Activated naive CD4-positive, alpha-beta T cell treated with Interleukin-2 at 50 U/mL for 16 hours (primary cell): ENCODE measurements around the gene ANKRD66.
"Not testable (repeated sequence)": the region's sequence is repeated elsewhere in the genome, so short reads cannot be mapped to it uniquely, and the experiment has no call there.

Experiments
- DNase-seq: peaks from one replicate; pipeline ENCODE4 v3.0.0-alpha.2; 2020

ANKRD66 gene

GRCh38 chr6:46756469-46757213, 9.9 kb downstream of the ANKRD66 start:
- DNase-seq, result no peak

- DNase-seq, result no peak
Observed at GRCh38 chr6:46757214-46757596, 10.5 kb downstream of the ANKRD66 start.

GRCh38 chr6:46758960-46759753, 12.4 kb downstream of the ANKRD66 start:
- no peak for DNase-seq

GRCh38 chr6:46760925-46761324, 14.2 kb downstream of the ANKRD66 start:
- no peak for DNase-seq

GRCh38 chr6:46763466-46763865, 16.7 kb downstream of the ANKRD66 start:
- DNase-seq, result no peak

GRCh38 chr6:46764280-46764679, 17.5 kb downstream of the ANKRD66 start:
- DNase-seq, result not testable (repeated sequence)

- no peak for DNase-seq
Observed at GRCh38 chr6:46764961-46765360, 18.2 kb downstream of the ANKRD66 start.

GRCh38 chr6:46772016-46772415, 25.3 kb downstream of the ANKRD66 start:
- no peak for DNase-seq

- DNase-seq, result no peak
Observed at GRCh38 chr6:46772762-46773161, 26.0 kb downstream of the ANKRD66 start.

- no peak for DNase-seq
Observed at GRCh38 chr6:46773201-46773855, 26.6 kb downstream of the ANKRD66 start.

- DNase-seq, result not testable (repeated sequence)
Observed at GRCh38 chr6:46774736-46775135, 28.0 kb downstream of the ANKRD66 start.

GRCh38 chr6:46776070-46776712, 29.5 kb downstream of the ANKRD66 start:
- no peak for DNase-seq

- DNase-seq, result no peak
Observed at GRCh38 chr6:46777476-46778346, 31.0 kb downstream of the ANKRD66 start.

GRCh38 chr6:46781478-46782378, 35.0 kb downstream of the ANKRD66 start:
- DNase-seq, result no peak

- no peak for DNase-seq
Observed at GRCh38 chr6:46784535-46784934, 37.8 kb downstream of the ANKRD66 start.

- DNase-seq, result no peak
Observed at GRCh38 chr6:46787871-46788540, 41.3 kb downstream of the ANKRD66 start.

- DNase-seq, result no peak
Observed at GRCh38 chr6:46788791-46789190, 42.1 kb downstream of the ANKRD66 start.

GRCh38 chr6:46789434-46790354, 43.0 kb downstream of the ANKRD66 start:
- DNase-seq, result no peak

- no peak for DNase-seq
Observed at GRCh38 chr6:46790355-46790874, 43.7 kb downstream of the ANKRD66 start.
